Measurements from ENCODE around the gene KLF15.

Gene KLF15

DNA sequence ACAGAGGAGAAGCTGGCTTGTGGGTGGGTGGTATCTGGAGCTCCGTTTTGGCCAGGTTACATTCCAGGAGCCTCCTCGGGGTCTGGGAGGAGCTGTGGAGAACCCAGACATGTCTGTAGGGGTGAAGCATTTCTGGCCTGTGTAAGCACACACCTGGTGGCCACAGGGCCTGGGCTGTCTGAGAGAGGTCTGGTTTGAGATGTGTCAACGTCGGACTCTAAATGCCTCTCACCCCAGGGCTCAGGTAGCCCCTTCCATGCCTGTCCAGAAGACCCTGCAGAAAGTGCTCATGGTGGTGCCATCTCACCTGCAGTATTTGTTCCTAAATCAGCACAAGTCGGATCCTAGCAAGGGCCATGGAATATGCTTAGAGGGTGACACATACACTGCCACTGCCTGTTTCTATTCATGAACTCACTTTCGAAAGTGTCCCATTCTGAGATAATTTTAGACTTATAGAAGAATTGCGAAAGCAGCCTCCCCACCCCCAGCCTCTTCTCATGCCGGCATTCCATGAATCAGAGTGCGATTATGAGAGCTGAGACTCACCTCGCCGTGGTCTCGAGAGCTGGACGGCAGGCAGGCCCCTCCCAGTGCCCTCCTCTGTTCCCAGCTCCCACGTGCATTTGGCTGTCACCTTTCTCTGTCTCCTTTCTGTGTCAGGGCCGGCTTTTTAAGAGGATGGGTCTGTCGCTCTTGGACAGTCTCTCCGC is 63.7 kb downstream of the KLF15 start:
- Mint-ChIP-seq H3K9me3 (peaks cover 1% of the 10 kb centered on the region), H3K27me3 (peaks cover 4% of the 10 kb centered on the region)
- ATAC-seq (ENCODE audit: low read depth): no peak

More for the DNA sequence above, 63.7 kb downstream of the KLF15 start:
- no peak overlapping the region for H3K4me3 Mint-ChIP-seq
- no peaks in the 10 kb centered on the region for H3K4me1 Mint-ChIP-seq
- DNase-seq (ENCODE audit: low spot score in 2 of 2): no peak
- no peak overlapping the region for H3K27ac Mint-ChIP-seq
- H3K36me3 Mint-ChIP-seq: peaks cover 1% of the 10 kb centered on the region

Measured in memory B cell (primary cell).